Activated T-cell treated with anti-CD3 and anti-CD28 coated beads, Interleukin-2, amount 50 U/mL, for 24 hours (primary cell): ENCODE data around the gene TAF3.

Experiments
- DNase-seq: peaks from one replicate; pipeline ENCODE4 v3.0.0-alpha.2; 2020
- H3K27ac Mint-ChIP-seq: 2 replicates; pipeline ENCODE4 v1.8.0; 2020; ENCODE audit warnings: mild to moderate bottlenecking, mixed read lengths
- H3K27me3 Mint-ChIP-seq: 2 replicates; pipeline ENCODE4 v1.8.0; 2020; ENCODE audit warnings: mixed read lengths
- H3K36me3 Mint-ChIP-seq: 2 replicates; pipeline ENCODE4 v1.8.0; 2020; ENCODE audit warnings: low read depth, mixed read lengths
- H3K4me1 Mint-ChIP-seq: 2 replicates; pipeline ENCODE4 v1.8.0; 2020; ENCODE audit warnings: low read depth, mixed read lengths
- H3K4me3 Mint-ChIP-seq: 2 replicates; pipeline ENCODE4 v1.8.0; 2020; ENCODE audit warnings: mild to moderate bottlenecking, moderate library complexity, mixed read lengths
- H3K9me3 Mint-ChIP-seq: 2 replicates; pipeline ENCODE4 v1.8.0; 2020; ENCODE audit warnings: mixed read lengths

TAF3 gene

GRCh38 chr10:7948371-7949000 is 130.2 kb downstream of the TAF3 start:
- Mint-ChIP-seq H3K27me3 (no peaks in the 10 kb centered on the region), H3K27ac (no peak overlapping the region), H3K9me3 (no peaks in the 10 kb centered on the region), H3K4me3 (no peak overlapping the region), H3K36me3 (peaks cover 15% of the 10 kb centered on the region), H3K4me1 (peaks cover 46% of the 10 kb centered on the region)
- DNase-seq = no peak

GRCh38 chr10:7950981-7951847 is 132.9 kb downstream of the TAF3 start:
- Mint-ChIP-seq H3K27me3 (no peaks in the 10 kb centered on the region), H3K9me3 (no peaks in the 10 kb centered on the region), H3K4me3 (no peak overlapping the region), H3K36me3 (peaks cover 11% of the 10 kb centered on the region), H3K27ac (no peak overlapping the region), H3K4me1 (peaks cover 31% of the 10 kb centered on the region)
- no peak for DNase-seq

- no peak for DNase-seq
- peaks cover 6% of the 10 kb centered on the region for H3K36me3 Mint-ChIP-seq
- H3K9me3 Mint-ChIP-seq = no peaks in the 10 kb centered on the region
- no peak overlapping the region for H3K27ac Mint-ChIP-seq
- no peaks in the 10 kb centered on the region for H3K27me3 Mint-ChIP-seq
- H3K4me3 Mint-ChIP-seq = no peak overlapping the region
- peaks cover 35% of the 10 kb centered on the region for H3K4me1 Mint-ChIP-seq
Observed at GRCh38 chr10:7952266-7952665, 134.0 kb downstream of the TAF3 start.

- no peak for DNase-seq
- no peaks in the 10 kb centered on the region for H3K9me3 Mint-ChIP-seq
- H3K4me3 Mint-ChIP-seq = no peak overlapping the region
- peaks cover 2% of the 10 kb centered on the region for H3K36me3 Mint-ChIP-seq
- H3K27ac Mint-ChIP-seq = no peak overlapping the region
- H3K4me1 Mint-ChIP-seq = peaks cover 29% of the 10 kb centered on the region
- H3K27me3 Mint-ChIP-seq = no peaks in the 10 kb centered on the region
Observed at GRCh38 chr10:7953447-7953846, 135.1 kb downstream of the TAF3 start.

- H3K27ac Mint-ChIP-seq = no peak overlapping the region
- H3K27me3 Mint-ChIP-seq = no peaks in the 10 kb centered on the region
- peaks cover 18% of the 10 kb centered on the region for H3K4me1 Mint-ChIP-seq
- no peak for DNase-seq
- H3K4me3 Mint-ChIP-seq = no peak overlapping the region
- H3K9me3 Mint-ChIP-seq = no peaks in the 10 kb centered on the region
- H3K36me3 Mint-ChIP-seq = peaks cover 9% of the 10 kb centered on the region
Observed at GRCh38 chr10:7955446-7955845, 137.1 kb downstream of the TAF3 start.

GRCh38 chr10:7956508-7956907 is 138.2 kb downstream of the TAF3 start:
- Mint-ChIP-seq H3K36me3 (peaks cover 9% of the 10 kb centered on the region), H3K27me3 (no peaks in the 10 kb centered on the region), H3K4me3 (no peak overlapping the region), H3K9me3 (no peaks in the 10 kb centered on the region), H3K27ac (peak overlapping the region; percentile 19), H3K4me1 (peaks cover 14% of the 10 kb centered on the region)
- no peak for DNase-seq

- Mint-ChIP-seq H3K4me3 (no peak overlapping the region), H3K27ac (no peak overlapping the region), H3K36me3 (peaks cover 9% of the 10 kb centered on the region), H3K4me1 (peaks cover 14% of the 10 kb centered on the region), H3K27me3 (no peaks in the 10 kb centered on the region), H3K9me3 (no peaks in the 10 kb centered on the region)
- no peak for DNase-seq
Observed at GRCh38 chr10:7957591-7957990, 139.3 kb downstream of the TAF3 start.

- DNase-seq = no peak
- Mint-ChIP-seq H3K27ac (no peak overlapping the region), H3K4me1 (peaks cover 13% of the 10 kb centered on the region), H3K9me3 (no peaks in the 10 kb centered on the region), H3K27me3 (no peaks in the 10 kb centered on the region), H3K4me3 (no peak overlapping the region), H3K36me3 (peaks cover 13% of the 10 kb centered on the region)
Observed at GRCh38 chr10:7958442-7958841, 140.1 kb downstream of the TAF3 start.

GRCh38 chr10:7960108-7960507 is 141.8 kb downstream of the TAF3 start:
- peaks cover 11% of the 10 kb centered on the region for H3K4me1 Mint-ChIP-seq

GRCh38 chr10:7962592-7962991 is 144.3 kb downstream of the TAF3 start:
- Mint-ChIP-seq H3K27ac (no peak overlapping the region), H3K4me3 (no peak overlapping the region), H3K9me3 (no peaks in the 10 kb centered on the region), H3K27me3 (no peaks in the 10 kb centered on the region), H3K4me1 (no peaks in the 10 kb centered on the region), H3K36me3 (peaks cover 52% of the 10 kb centered on the region)
- DNase-seq = no peak

More at GRCh38 chr10:7960108-7960507, 141.8 kb downstream of the TAF3 start:
- H3K27me3 Mint-ChIP-seq = no peaks in the 10 kb centered on the region
- H3K36me3 Mint-ChIP-seq = peaks cover 29% of the 10 kb centered on the region
- H3K27ac Mint-ChIP-seq = no peak overlapping the region
- H3K4me3 Mint-ChIP-seq = no peak overlapping the region
- DNase-seq = no peak
- no peaks in the 10 kb centered on the region for H3K9me3 Mint-ChIP-seq

GRCh38 chr10:7965457-7965856 is 147.2 kb downstream of the TAF3 start:
- no peaks in the 10 kb centered on the region for H3K27me3 Mint-ChIP-seq
- peaks cover 63% of the 10 kb centered on the region for H3K36me3 Mint-ChIP-seq
- no peak for DNase-seq
- no peaks in the 10 kb centered on the region for H3K9me3 Mint-ChIP-seq
- H3K27ac Mint-ChIP-seq = no peak overlapping the region
- no peak overlapping the region for H3K4me3 Mint-ChIP-seq
- H3K4me1 Mint-ChIP-seq = peaks cover 5% of the 10 kb centered on the region

- Mint-ChIP-seq H3K4me3 (no peak overlapping the region), H3K4me1 (peaks cover 5% of the 10 kb centered on the region), H3K9me3 (no peaks in the 10 kb centered on the region), H3K27me3 (no peaks in the 10 kb centered on the region), H3K36me3 (peaks cover 68% of the 10 kb centered on the region), H3K27ac (no peak overlapping the region)
- no peak for DNase-seq
Observed at GRCh38 chr10:7967035-7967434, 148.7 kb downstream of the TAF3 start.

- no peak overlapping the region for H3K27ac Mint-ChIP-seq
- H3K4me3 Mint-ChIP-seq = no peak overlapping the region
- no peaks in the 10 kb centered on the region for H3K27me3 Mint-ChIP-seq
- peaks cover 5% of the 10 kb centered on the region for H3K4me1 Mint-ChIP-seq
- no peaks in the 10 kb centered on the region for H3K9me3 Mint-ChIP-seq
- DNase-seq = no peak
- H3K36me3 Mint-ChIP-seq = peaks cover 67% of the 10 kb centered on the region
Observed at GRCh38 chr10:7968510-7969112, 150.3 kb downstream of the TAF3 start.

- peaks cover 60% of the 10 kb centered on the region for H3K36me3 Mint-ChIP-seq
- no peak for DNase-seq
- no peaks in the 10 kb centered on the region for H3K9me3 Mint-ChIP-seq
Observed at GRCh38 chr10:7969623-7970022, 151.3 kb downstream of the TAF3 start.

GRCh38 chr10:7971949-7972348 is 153.6 kb downstream of the TAF3 start:
- Mint-ChIP-seq H3K36me3 (peaks cover 54% of the 10 kb centered on the region), H3K4me1 (peaks cover 6% of the 10 kb centered on the region), H3K4me3 (no peak overlapping the region), H3K27ac (no peak overlapping the region), H3K9me3 (no peaks in the 10 kb centered on the region), H3K27me3 (no peaks in the 10 kb centered on the region)
- DNase-seq = no peak

More at GRCh38 chr10:7969623-7970022, 151.3 kb downstream of the TAF3 start:
- Mint-ChIP-seq H3K4me3 (no peak overlapping the region), H3K27me3 (no peaks in the 10 kb centered on the region), H3K27ac (no peak overlapping the region), H3K4me1 (peaks cover 5% of the 10 kb centered on the region)
